Right lobe of liver (tissue), 6 donors: ENCODE results near the gene TANK. TPM values are rescaled to one million over a fixed set of nuclear protein-coding genes. Genes with fewer than 3 reads are reported as not detected.

ENCODE experiments used
- ATAC-seq, 4 donors: fragments of 200-7000 bp; cut with Tn5 transposase; one replicate each; pipeline ENCODE4 v1.9.1; 2020; ENCODE audit warnings: mild to moderate bottlenecking in 4 of 4, moderate library complexity in 4 of 4
- DNase-seq, 3 donors: peaks; one replicate each; pipeline ENCODE4 v3.0.0-alpha.2; 2020
- H3K27ac ChIP-seq, 3 donors: fragments of 200-600 bp; one replicate each; pipeline ENCODE4 v1.8.0; 2022
- H3K27me3 ChIP-seq, 2 donors: fragments of 200-600 bp; one replicate each; pipeline ENCODE4 v1.8.0; 2022
- H3K36me3 ChIP-seq, 4 donors: fragments of 200-600 bp; sonication (generic) in 1 of 4; one replicate each; pipeline versions ENCODE4 v1.5.1 to v1.8.0; 2017 to 2022; ENCODE audit warnings: control low read depth in 1 of 4
- H3K4me1 ChIP-seq, 4 donors: fragments of 200-600 bp; sonication (generic) in 1 of 4; one replicate each; pipeline versions ENCODE4 v1.5.1 to v1.8.0; 2017 to 2022; ENCODE audit warnings: control low read depth in 1 of 4
- H3K4me3 ChIP-seq, 3 donors: fragments of 200-600 bp; one replicate each; pipeline ENCODE4 v1.8.0; 2022
- H3K9me3 ChIP-seq, 4 donors: fragments of 200-600 bp; sonication (generic) in 1 of 4; one replicate each; pipeline versions ENCODE4 v1.5.1 to v1.8.0; 2017 to 2022; ENCODE audit warnings: control low read depth in 1 of 4
- POLR2A ChIP-seq: fragments of 450-650 bp; IDR thresholded peaks from one replicate; pipeline ENCODE4 v1.6.1; 2017; ENCODE audit warnings: antibody characterized with exemption, mild to moderate bottlenecking
- WGBS: methylation state at CpG from one replicate; pipeline ENCODE4 v1.1.6; 2018; ENCODE audit warnings: low coverage, low lambda C conversion rate; ENCODE audit not compliant: insufficient coverage; ENCODE audit errors: missing lambda C conversion rate; 5-methylcytosine and 5-hydroxymethylcytosine counted together
- intact Hi-C, 2 donors: fragments of 100-400 bp; cut with DNase I; formaldehyde crosslinking; loops; one replicate each; pipeline versions ENCODE4 v1.11.2 to v1.14.1; 2022
- long read RNA-seq: library from polyadenylated mRNA; unstranded; transcript quantifications from one replicate; pipeline ENCODE4 v2.0.0, GENCODE V29; 2019
- total RNA-seq, 6 experiments: library from RNA; depleted of rRNA in 2 of 6; stranded (reverse); fragments of >200 nt in 2 of 6; fragmentation: NEBNext Ultra II Directional in 3 of 6; extraction: Animal tissue kit (Norgen Biotek cat#: 25700) in 3 of 6; gene quantifications; one replicate each; pipeline versions ENCODE4 v1.1.0 to v1.2.4, GENCODE V29; 2016 to 2023
- TF ChIP-seq, protein P1 (sequence below), 4 donors: fragments of 200-600 bp in 3 of 4; fragments of 450-650 bp in 1 of 4; IDR thresholded peaks; one replicate each; pipeline versions ENCODE4 v1.5.1 to v1.8.0; 2016 to 2022; ENCODE audit warnings: antibody characterized with exemption in 4 of 4, mild to moderate bottlenecking in 2 of 4
- donor health status: DM: no; HTN: yes; CAD: no.
- donor health status: DM: no; HTN: no; CAD: no.
- donor health status: DM: no; HTN: no; CAD: no.
- donor health status: DM: no; HTN: yes; CAD: no.
- donor health status: DM: no; HTN: yes; CAD: no.

TANK gene, protein sequence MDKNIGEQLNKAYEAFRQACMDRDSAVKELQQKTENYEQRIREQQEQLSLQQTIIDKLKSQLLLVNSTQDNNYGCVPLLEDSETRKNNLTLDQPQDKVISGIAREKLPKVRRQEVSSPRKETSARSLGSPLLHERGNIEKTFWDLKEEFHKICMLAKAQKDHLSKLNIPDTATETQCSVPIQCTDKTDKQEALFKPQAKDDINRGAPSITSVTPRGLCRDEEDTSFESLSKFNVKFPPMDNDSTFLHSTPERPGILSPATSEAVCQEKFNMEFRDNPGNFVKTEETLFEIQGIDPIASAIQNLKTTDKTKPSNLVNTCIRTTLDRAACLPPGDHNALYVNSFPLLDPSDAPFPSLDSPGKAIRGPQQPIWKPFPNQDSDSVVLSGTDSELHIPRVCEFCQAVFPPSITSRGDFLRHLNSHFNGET
- total RNA-seq = 10 to 100 TPM; 25.4 to 46.4 (median 36.0) TPM
- long read RNA-seq, partial matches to known transcripts = 3 of 11 reads
- long read RNA-seq, other reads (novel, unspliced or antisense) = 3 of 11 reads

- ATAC-seq = peak; percentile 90 to 96 (median 90)
- H3K9me3 ChIP-seq = no peaks in the 10 kb centered on the region
- WGBS = under 1% methylated on average over 23 of the region's 50 CpGs
- H3K27ac ChIP-seq = peak within 1 kb of the TSS; percentile 99 to 100 (median 100)
- peak; percentile 97 for TF ChIP-seq POLR2A
- TF ChIP-seq, protein P1, sequence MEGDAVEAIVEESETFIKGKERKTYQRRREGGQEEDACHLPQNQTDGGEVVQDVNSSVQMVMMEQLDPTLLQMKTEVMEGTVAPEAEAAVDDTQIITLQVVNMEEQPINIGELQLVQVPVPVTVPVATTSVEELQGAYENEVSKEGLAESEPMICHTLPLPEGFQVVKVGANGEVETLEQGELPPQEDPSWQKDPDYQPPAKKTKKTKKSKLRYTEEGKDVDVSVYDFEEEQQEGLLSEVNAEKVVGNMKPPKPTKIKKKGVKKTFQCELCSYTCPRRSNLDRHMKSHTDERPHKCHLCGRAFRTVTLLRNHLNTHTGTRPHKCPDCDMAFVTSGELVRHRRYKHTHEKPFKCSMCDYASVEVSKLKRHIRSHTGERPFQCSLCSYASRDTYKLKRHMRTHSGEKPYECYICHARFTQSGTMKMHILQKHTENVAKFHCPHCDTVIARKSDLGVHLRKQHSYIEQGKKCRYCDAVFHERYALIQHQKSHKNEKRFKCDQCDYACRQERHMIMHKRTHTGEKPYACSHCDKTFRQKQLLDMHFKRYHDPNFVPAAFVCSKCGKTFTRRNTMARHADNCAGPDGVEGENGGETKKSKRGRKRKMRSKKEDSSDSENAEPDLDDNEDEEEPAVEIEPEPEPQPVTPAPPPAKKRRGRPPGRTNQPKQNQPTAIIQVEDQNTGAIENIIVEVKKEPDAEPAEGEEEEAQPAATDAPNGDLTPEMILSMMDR (IDR thresholded peaks at IDR 0.05) = no peak
- H3K4me1 ChIP-seq = peaks cover 0 to 42% (median 14%) of the 10 kb centered on the region in 4 donors
- intact Hi-C loops = no loop called here
- H3K4me3 ChIP-seq = peak within 1 kb of the TSS; percentile 83 to 92 (median 88)
- DNase-seq = peak; percentile 93 to 96 (median 96)
- H3K27me3 ChIP-seq = no peaks in the 10 kb centered on the region
- peaks cover 0 to 13% (median 5%) of the 10 kb centered on the region in 4 donors for H3K36me3 ChIP-seq
These were observed at the start of gene TANK for GRCh38 chr2:161160226-161161073. Gene TANK, plus strand, starts transcription at chr2:161160428. Its CDS starts 19,235 bp downstream, at chr2:161179663.

DNA sequence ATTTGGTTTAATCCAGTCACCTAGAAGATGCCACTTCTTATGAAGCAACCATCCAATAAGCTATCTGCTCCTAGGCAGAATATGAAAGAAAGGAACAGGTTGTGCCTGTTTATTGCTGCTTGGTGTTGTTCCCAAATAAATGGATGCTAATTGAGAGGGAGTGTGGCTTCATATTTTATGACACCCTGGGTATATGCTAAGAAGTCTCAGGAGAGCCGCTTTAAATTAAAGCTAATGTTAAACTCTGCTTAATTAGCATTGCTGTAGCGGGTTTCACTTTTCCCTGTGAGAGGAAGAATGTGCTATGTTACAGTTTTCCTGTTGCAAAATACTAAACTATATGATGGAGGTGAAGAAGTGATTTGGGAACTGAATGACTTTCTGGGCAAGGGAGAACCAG, 48.7 kb upstream of the TANK start:
- intact Hi-C loops = no loop called here
- Histone ChIP-seq H3K27ac (no peak overlapping the region), H3K4me1 (no peaks in the 10 kb centered on the region), H3K36me3 (no peaks in the 10 kb centered on the region), H3K4me3 (no peak overlapping the region), H3K27me3 (no peaks in the 10 kb centered on the region), H3K9me3 (no peaks in the 10 kb centered on the region)
- 80% methylated on average over 2 of the region's 2 CpGs for WGBS
- ATAC-seq (no peak), DNase-seq (no peak)
- TF ChIP-seq POLR2A = no peak
- TF ChIP-seq, protein P1 (IDR thresholded peaks at IDR 0.05) = no peak

DNA sequence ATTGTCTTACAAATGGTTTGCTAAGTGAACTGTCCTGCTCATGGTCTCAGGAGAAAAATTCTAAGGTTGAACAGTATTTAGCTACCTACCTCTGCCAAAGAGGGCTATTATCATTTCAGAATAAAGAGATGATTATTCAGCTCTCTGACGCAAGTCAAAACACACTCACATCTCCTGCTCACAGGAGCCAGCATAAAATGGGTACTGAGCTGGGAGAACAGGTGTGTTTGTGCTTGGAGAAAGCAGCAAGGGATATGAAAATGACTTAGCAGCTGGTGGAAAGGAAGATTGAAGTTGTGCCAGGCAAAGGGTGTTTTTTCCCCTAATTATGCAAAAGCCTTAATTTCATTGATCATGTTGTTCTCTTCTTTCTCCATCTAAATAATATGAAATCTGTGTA, 47.3 kb upstream of the TANK start:
- intact Hi-C loops = no loop called here
- WGBS = 60% methylated on average over 1 of the region's 1 CpG
- no peaks in the 10 kb centered on the region for H3K36me3 ChIP-seq
- no peaks in the 10 kb centered on the region for H3K27me3 ChIP-seq
- no peaks in the 10 kb centered on the region for H3K4me1 ChIP-seq
- no peak overlapping the region for H3K4me3 ChIP-seq
- H3K9me3 ChIP-seq = no peaks in the 10 kb centered on the region
- TF ChIP-seq, protein P1 (IDR thresholded peaks at IDR 0.05) = no peak
- TF ChIP-seq POLR2A = no peak
- DNase-seq (no peak), ATAC-seq (no peak)
- no peak overlapping the region for H3K27ac ChIP-seq

DNA sequence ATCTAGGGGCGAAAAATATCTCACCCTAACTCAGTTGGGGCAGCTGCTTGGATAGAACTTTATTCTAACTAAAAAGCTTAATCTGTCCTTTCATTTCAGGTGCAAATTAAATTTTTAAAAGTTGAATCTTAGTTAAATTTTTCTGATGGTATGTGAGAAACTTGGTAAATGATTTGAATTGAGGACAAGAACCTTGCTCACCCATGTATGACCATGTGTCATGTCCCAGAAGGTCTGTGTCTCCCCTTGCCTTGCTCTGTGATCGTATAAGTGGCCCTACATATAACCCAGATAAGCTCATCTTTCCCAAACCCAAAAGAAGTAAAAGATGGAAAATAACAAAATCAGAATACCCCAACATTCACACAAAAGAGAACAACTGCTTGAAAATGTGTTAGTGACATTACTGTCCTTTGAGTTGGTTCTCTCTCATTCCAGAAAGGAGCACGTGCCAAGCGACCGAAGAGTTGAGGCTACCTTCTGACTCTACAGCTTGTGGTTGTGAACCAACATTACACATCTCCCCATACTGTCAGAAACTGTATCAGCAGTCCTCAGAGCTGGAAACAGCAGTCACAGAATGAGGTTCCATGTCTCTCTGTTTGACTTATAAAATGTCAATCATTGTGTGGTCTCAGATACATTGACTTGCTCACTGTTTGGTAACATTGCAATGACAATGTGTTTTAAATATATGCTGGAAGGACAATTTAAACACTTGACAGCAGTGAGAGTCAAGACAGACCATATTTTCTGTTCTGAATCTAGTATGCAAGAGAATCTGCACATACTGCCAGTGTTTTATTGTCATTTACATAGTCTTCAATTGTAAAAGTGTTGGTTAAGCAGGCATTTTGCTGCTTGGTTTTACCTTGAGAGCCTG, 46.3 kb upstream of the TANK start:
- ATAC-seq (no peak), DNase-seq (no peak)
- TF ChIP-seq, protein P1 (IDR thresholded peaks at IDR 0.05) = no peak
- TF ChIP-seq POLR2A = no peak
- H3K27me3 ChIP-seq = no peaks in the 10 kb centered on the region
- no peak overlapping the region for H3K27ac ChIP-seq
- H3K4me1 ChIP-seq = no peaks in the 10 kb centered on the region
- WGBS = 86% methylated on average over 5 of the region's 5 CpGs
- H3K9me3 ChIP-seq = no peaks in the 10 kb centered on the region
- intact Hi-C loops = no loop called here
- H3K36me3 ChIP-seq = no peaks in the 10 kb centered on the region
- H3K4me3 ChIP-seq = no peak overlapping the region
